Breast epithelium (tissue), 4 donors: ENCODE results near the gene OSBPL9. TPM values are rescaled to one million over a fixed set of nuclear protein-coding genes. Genes with fewer than 3 reads are reported as not detected.

ENCODE experiments used
- DNase-seq, 2 donors: peaks; one replicate each; pipeline ENCODE4 v3.0.0-alpha.2; 2019; ENCODE audit warnings: low spot score in 2 of 2
- H3K27ac ChIP-seq, 2 donors: fragments of 200-600 bp; sonication (generic) in 1 of 2; one replicate each; pipeline ENCODE4 v1.5.1; 2016 to 2019; ENCODE audit warnings: mild to moderate bottlenecking in 1 of 2
- H3K27me3 ChIP-seq, 2 donors: fragments of 200-600 bp; sonication (generic) in 1 of 2; one replicate each; pipeline versions ENCODE4 v1.5.1 to v1.6.0; 2017 to 2019; ENCODE audit warnings: control low read depth in 1 of 2, mild to moderate bottlenecking in 1 of 2
- H3K36me3 ChIP-seq: fragments of 200-600 bp; one replicate; pipeline ENCODE4 v1.5.1; 2019
- H3K4me1 ChIP-seq, 2 donors: fragments of 200-600 bp; sonication (generic); one replicate each; pipeline ENCODE4 v1.5.1; 2016 to 2019; ENCODE audit warnings: control low read depth in 1 of 2
- H3K4me3 ChIP-seq, 3 donors: fragments of 200-600 bp; sonication (generic); 1 replicate in 2 of 3; 2 replicates in 1 of 3; pipeline ENCODE4 v1.5.1; 2016 to 2019; ENCODE audit warnings: mild to moderate bottlenecking in 3 of 3, moderate library complexity in 2 of 3
- H3K9me3 ChIP-seq, 2 donors: fragments of 200-600 bp; sonication (generic) in 1 of 2; one replicate each; pipeline ENCODE4 v1.5.1; 2016 to 2019; ENCODE audit warnings: control low read depth in 1 of 2
- POLR2A ChIP-seq: fragments of 450-650 bp; IDR thresholded peaks from one replicate; pipeline ENCODE4 v1.6.1; 2016; ENCODE audit warnings: antibody characterized with exemption, mild to moderate bottlenecking, moderate library complexity
- POLR2AphosphoS5 ChIP-seq, 3 donors: sonication (generic); formaldehyde crosslinking; IDR thresholded peaks; one replicate each; pipeline ENCODE4 v1.6.1; 2017; ENCODE audit warnings: antibody characterized with exemption in 3 of 3
- intact Hi-C: fragments of 100-400 bp; cut with DNase I; formaldehyde crosslinking; loops from one replicate; pipeline ENCODE4 v1.15.1; 2023; ENCODE audit warnings: low total_unique reads
- total RNA-seq, 3 donors: library from RNA; depleted of rRNA; stranded (reverse); fragments of >200 nt; gene quantifications; one replicate each; pipeline ENCODE4 v1.1.0, GENCODE V29; 2016
- TF ChIP-seq, protein P1 (sequence below), 3 donors: fragments of 450-650 bp; IDR thresholded peaks; one replicate each; pipeline ENCODE4 v1.5.1; 2016 to 2017; ENCODE audit warnings: antibody characterized with exemption in 3 of 3, mild to moderate bottlenecking in 3 of 3, moderate library complexity in 3 of 3

OSBPL9 gene, protein sequence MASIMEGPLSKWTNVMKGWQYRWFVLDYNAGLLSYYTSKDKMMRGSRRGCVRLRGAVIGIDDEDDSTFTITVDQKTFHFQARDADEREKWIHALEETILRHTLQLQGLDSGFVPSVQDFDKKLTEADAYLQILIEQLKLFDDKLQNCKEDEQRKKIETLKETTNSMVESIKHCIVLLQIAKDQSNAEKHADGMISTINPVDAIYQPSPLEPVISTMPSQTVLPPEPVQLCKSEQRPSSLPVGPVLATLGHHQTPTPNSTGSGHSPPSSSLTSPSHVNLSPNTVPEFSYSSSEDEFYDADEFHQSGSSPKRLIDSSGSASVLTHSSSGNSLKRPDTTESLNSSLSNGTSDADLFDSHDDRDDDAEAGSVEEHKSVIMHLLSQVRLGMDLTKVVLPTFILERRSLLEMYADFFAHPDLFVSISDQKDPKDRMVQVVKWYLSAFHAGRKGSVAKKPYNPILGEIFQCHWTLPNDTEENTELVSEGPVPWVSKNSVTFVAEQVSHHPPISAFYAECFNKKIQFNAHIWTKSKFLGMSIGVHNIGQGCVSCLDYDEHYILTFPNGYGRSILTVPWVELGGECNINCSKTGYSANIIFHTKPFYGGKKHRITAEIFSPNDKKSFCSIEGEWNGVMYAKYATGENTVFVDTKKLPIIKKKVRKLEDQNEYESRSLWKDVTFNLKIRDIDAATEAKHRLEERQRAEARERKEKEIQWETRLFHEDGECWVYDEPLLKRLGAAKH
- total RNA-seq, result 100 to 1,000 TPM; 107 to 213 (median 136) TPM

DNA sequence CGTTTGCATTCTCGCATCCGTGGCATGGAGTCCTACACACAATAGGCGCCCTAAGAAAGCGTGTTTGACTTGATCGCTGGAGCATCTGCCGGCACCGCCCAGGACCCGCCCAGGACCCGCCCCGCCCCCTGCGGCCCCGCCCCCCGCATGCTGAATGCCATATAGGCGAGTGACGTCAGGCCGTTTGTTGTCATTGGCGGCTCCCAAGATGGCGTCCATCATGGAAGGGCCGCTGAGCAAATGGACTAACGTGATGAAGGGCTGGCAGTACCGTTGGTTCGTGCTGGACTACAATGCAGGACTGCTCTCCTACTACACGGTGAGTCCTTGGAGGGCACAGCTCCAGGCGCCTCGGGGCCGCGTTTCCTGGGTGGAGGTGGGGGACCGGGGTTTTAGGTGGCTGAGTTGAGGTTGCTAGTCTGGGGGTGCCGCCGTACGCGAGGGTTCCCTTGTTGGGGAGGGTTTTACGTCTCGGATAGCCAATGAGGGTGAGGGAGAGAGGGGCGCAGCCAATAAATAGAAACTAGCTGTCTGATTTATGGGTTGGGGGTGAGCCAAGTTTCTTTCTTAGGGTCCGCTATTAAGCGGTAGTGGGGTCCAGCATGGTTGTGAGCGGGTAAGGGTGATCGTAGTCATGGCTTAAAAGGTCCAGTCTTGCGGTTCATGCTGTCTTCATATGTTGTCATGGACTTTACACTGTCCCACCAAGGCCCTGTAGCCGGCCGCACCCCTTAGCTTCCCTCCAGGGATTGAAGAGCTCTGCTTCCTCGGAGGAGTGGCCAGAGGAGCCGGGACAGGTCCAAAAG, at the start of gene OSBPL9:
Gene OSBPL9 (plus strand): TSS at position 190 of the 806 bp plus-strand sequence. CDS start 19 bp downstream, at position 209.
- TF ChIP-seq, protein P1, sequence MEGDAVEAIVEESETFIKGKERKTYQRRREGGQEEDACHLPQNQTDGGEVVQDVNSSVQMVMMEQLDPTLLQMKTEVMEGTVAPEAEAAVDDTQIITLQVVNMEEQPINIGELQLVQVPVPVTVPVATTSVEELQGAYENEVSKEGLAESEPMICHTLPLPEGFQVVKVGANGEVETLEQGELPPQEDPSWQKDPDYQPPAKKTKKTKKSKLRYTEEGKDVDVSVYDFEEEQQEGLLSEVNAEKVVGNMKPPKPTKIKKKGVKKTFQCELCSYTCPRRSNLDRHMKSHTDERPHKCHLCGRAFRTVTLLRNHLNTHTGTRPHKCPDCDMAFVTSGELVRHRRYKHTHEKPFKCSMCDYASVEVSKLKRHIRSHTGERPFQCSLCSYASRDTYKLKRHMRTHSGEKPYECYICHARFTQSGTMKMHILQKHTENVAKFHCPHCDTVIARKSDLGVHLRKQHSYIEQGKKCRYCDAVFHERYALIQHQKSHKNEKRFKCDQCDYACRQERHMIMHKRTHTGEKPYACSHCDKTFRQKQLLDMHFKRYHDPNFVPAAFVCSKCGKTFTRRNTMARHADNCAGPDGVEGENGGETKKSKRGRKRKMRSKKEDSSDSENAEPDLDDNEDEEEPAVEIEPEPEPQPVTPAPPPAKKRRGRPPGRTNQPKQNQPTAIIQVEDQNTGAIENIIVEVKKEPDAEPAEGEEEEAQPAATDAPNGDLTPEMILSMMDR (IDR thresholded peaks at IDR 0.05), result no peak
- TF ChIP-seq POLR2AphosphoS5 (IDR thresholded peaks at IDR 0.05) (peak; percentile 85 to 98 (median 91)), POLR2A (peak; percentile 73)
- H3K9me3 ChIP-seq, result no peaks in the 10 kb centered on the region
- intact Hi-C loops, result no loop called here
- H3K4me1 ChIP-seq, result peaks cover 3 to 17% of the 10 kb centered on the region in 2 donors
- H3K27me3 ChIP-seq, result no peaks in the 10 kb centered on the region
- H3K27ac ChIP-seq, result peak within 1 kb of the TSS; percentile 94
- no peaks in the 10 kb centered on the region for H3K36me3 ChIP-seq
- DNase-seq, result peak; percentile 91 to 92
- H3K4me3 ChIP-seq, result peak within 1 kb of the TSS; percentile 78 to 83 (median 83)

DNA sequence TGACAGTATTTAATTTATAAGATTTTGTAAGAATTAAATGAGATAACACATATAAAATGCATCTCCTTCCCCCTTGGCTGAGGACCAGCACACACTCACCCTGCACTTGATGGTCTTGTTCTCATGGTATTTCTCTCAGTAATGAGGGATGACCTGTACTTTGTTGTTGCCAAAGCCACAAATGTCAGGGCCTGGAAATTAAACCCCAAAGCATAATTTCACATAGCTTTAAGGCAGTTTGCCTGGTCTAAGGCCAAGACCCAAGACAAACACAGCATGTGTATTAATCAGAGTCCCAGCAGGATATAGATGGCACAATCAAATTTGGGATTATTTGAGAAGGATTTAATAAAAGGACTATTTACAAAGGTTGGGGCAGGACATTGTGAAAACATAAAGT, 49.2 kb upstream of the OSBPL9 start:
- peaks cover 4 to 21% of the 10 kb centered on the region in 2 donors for H3K4me1 ChIP-seq
- intact Hi-C loops, result no loop called here
- no peak for TF ChIP-seq POLR2A
- TF ChIP-seq POLR2AphosphoS5 (IDR thresholded peaks at IDR 0.05), result no peak
- TF ChIP-seq, protein P1 (IDR thresholded peaks at IDR 0.05), result no peak
- no peaks in the 10 kb centered on the region for H3K36me3 ChIP-seq
- no peak overlapping the region for H3K4me3 ChIP-seq
- H3K9me3 ChIP-seq, result no peaks in the 10 kb centered on the region
- H3K27ac ChIP-seq, result peak overlapping the region; percentile 62 to 86
- DNase-seq, result peak in 1 of 2 donors; percentile 50
- no peaks in the 10 kb centered on the region for H3K27me3 ChIP-seq

DNA sequence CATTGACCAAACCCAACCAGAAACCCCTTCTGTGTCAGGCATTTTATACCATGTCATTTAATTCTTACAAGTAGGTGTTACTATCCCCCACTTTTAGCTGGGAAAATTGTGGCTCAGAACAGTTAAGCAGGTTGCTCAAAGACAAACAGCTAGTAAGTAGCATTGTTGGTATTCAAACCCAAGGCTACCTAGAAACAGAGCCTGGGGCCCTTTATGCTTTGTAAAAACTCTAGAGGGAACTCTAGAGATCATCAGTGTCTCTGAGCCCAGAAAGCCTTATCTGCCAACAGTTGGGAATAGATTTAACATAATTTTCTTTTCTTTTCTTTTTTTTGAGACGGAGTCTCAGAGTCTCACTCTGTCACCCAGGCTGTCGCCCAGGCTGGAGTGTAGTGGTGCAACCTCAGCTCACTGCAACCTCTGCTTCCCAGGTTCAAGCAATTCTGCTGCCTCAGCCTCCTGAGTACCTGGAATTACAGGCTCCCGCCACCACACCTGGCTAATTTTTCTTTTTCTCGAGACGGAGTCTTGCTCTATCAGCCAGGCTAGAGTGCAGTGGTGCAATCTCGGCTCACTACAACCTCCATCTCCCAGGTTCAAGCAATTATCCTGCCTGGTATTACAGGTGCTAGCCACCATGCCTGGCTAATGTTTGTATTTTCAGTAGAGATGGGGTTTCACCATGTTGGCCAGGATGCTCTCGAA, 48.5 kb upstream of the OSBPL9 start:
- H3K4me3 ChIP-seq, result no peak overlapping the region
- no peaks in the 10 kb centered on the region for H3K36me3 ChIP-seq
- DNase-seq, result no peak
- intact Hi-C loops, result no loop called here
- no peak for TF ChIP-seq POLR2A
- TF ChIP-seq POLR2AphosphoS5 (IDR thresholded peaks at IDR 0.05), result no peak
- TF ChIP-seq, protein P1 (IDR thresholded peaks at IDR 0.05), result no peak
- peak overlapping the region; percentile 86 to 88 for H3K27ac ChIP-seq
- no peaks in the 10 kb centered on the region for H3K9me3 ChIP-seq
- peaks cover 4 to 21% of the 10 kb centered on the region in 2 donors for H3K4me1 ChIP-seq
- no peaks in the 10 kb centered on the region for H3K27me3 ChIP-seq

DNA sequence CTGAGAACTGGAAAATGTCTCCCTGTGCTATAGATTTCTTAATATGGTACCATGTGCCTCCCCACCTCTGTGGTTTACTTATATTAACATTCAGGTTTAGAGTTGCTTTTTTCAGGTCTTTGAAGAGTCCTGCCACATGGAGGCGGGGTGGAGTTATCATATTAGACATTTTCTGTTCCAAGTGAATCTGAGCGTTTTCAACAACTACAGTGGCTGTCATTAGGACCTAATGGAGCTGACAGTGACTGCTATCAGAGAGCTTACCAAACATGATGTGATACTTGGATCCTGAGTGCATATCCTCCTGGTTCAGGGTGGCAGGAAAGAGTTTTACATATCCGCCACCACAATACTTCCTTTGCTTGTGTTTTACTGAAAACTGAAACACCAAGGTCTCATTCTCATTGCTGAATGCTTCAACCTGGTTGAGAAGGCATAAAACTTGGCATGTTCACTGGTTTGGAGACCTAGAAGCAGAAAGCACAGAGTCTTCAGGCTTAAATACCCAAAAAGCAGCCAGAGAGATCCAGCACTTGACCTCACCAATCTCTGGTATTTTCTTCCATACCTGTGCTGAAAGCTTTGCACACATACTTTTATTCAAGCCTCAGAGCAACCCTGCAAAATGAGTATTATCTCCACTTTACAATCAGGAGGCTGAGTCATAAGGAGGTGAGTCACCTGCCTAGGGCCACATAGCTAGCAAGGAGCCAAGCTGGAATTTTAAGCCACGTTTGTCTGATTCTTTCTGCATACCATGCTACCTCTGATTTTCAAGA, 47.4 kb upstream of the OSBPL9 start:
- Histone ChIP-seq H3K27ac (peak overlapping the region; percentile 86 to 88), H3K36me3 (no peaks in the 10 kb centered on the region), H3K4me1 (peaks cover 4 to 21% of the 10 kb centered on the region in 2 donors), H3K4me3 (no peak overlapping the region), H3K9me3 (no peaks in the 10 kb centered on the region), H3K27me3 (no peaks in the 10 kb centered on the region)
- intact Hi-C loops, result no loop called here
- TF ChIP-seq, protein P1 (IDR thresholded peaks at IDR 0.05), result no peak
- TF ChIP-seq POLR2AphosphoS5 (IDR thresholded peaks at IDR 0.05) (peak in 1 of 3 donors; percentile 72), POLR2A (no peak)
- DNase-seq, result peak; percentile 59 to 75
